SK-N-SH treated with all-trans-retinoic acid at 6 μM for 48 hours (cell line): ENCODE results near the gene DBF4.
"Not testable (repeated sequence)": the region's sequence is repeated elsewhere in the genome, so short reads cannot be mapped to it uniquely, and the experiment has no call there.

Experiments
- ATAC-seq: fragments of 200-7000 bp; cut with Tn5 transposase; 3 replicates; pipeline ENCODE4 v1.9.1; 2020; ENCODE audit warnings: mild to moderate bottlenecking, moderate library complexity
- ARNTL ChIP-seq: fragments of 450-650 bp; formaldehyde crosslinking; IDR thresholded peaks from 2 replicates; pipeline ENCODE4 v1.5.0; 2020; ENCODE audit warnings: low read depth, mild to moderate bottlenecking, moderate library complexity, borderline replicate concordance
- BACH2 ChIP-seq: fragments of 250-450 bp; sonication (Bioruptor Pico); IDR thresholded peaks from 2 replicates; pipeline ENCODE4 v1.9.0; 2021; ENCODE audit warnings: mild to moderate bottlenecking, borderline replicate concordance
- CSDC2 ChIP-seq: fragments of 250-450 bp; sonication (Bioruptor Pico); IDR thresholded peaks from 2 replicates; pipeline ENCODE4 v1.5.0; 2020; ENCODE audit warnings: mild to moderate bottlenecking, moderate library complexity
- ESRRG ChIP-seq: fragments of 250-450 bp; sonication (Bioruptor Pico); IDR thresholded peaks from 2 replicates; pipeline ENCODE4 v1.6.1; 2021; ENCODE audit warnings: mild to moderate bottlenecking
- GLIS3 ChIP-seq: fragments of 250-450 bp; sonication (Bioruptor Pico); IDR thresholded peaks from 2 replicates; pipeline ENCODE4 v1.5.0; 2020; ENCODE audit warnings: mild to moderate bottlenecking, moderate library complexity
- ISL1 ChIP-seq: fragments of 250-450 bp; sonication (Bioruptor Pico); IDR thresholded peaks from 2 replicates; pipeline ENCODE4 v2.1.2; 2022; ENCODE audit warnings: mild to moderate bottlenecking, moderate library complexity
- OSR1 ChIP-seq: fragments of 250-450 bp; sonication (Bioruptor Pico); IDR thresholded peaks from 2 replicates; pipeline ENCODE4 v1.8.0; 2022; ENCODE audit warnings: moderate library complexity, mild to moderate bottlenecking, inconsistent platforms
- PPARA ChIP-seq: fragments of 250-450 bp; sonication (Bioruptor Pico); IDR thresholded peaks from 2 replicates; pipeline ENCODE4 v1.5.0; 2020; ENCODE audit warnings: mild to moderate bottlenecking, borderline replicate concordance
- RARB ChIP-seq: fragments of 250-450 bp; sonication (Bioruptor Pico); IDR thresholded peaks from 2 replicates; pipeline ENCODE4 v1.8.0; 2021; ENCODE audit warnings: mild to moderate bottlenecking, moderate library complexity
- SNAI2 ChIP-seq: fragments of 250-450 bp; sonication (Bioruptor Pico); IDR thresholded peaks from 2 replicates; pipeline ENCODE4 v1.5.0; 2020; ENCODE audit warnings: mild to moderate bottlenecking, moderate library complexity
- TCF4 ChIP-seq: fragments of 250-450 bp; sonication (Bioruptor Pico); IDR thresholded peaks from 2 replicates; pipeline ENCODE4 v1.8.0; 2021; ENCODE audit warnings: mild to moderate bottlenecking, moderate library complexity, borderline replicate concordance
- TOX ChIP-seq: fragments of 250-450 bp; sonication (Bioruptor Pico); IDR thresholded peaks from 2 replicates; pipeline ENCODE4 v1.8.0; 2021; ENCODE audit warnings: mild to moderate bottlenecking, moderate library complexity, borderline replicate concordance
- TSHZ2 ChIP-seq: fragments of 250-450 bp; sonication (Bioruptor Pico); IDR thresholded peaks from 2 replicates; pipeline ENCODE4 v1.5.0; 2020; ENCODE audit warnings: mild to moderate bottlenecking, moderate library complexity
- ZC3H10 ChIP-seq: fragments of 250-450 bp; sonication (Bioruptor Pico); IDR thresholded peaks from 2 replicates; pipeline ENCODE4 v1.5.1; 2021; ENCODE audit warnings: mild to moderate bottlenecking, moderate library complexity
- ZFP3 ChIP-seq: fragments of 250-450 bp; sonication (Bioruptor Pico); IDR thresholded peaks from 2 replicates; pipeline ENCODE4 v1.5.0; 2020; ENCODE audit warnings: mild to moderate bottlenecking, moderate library complexity
- ZFP30 ChIP-seq: fragments of 450-650 bp; formaldehyde crosslinking; IDR thresholded peaks from 2 replicates; pipeline ENCODE4 v1.5.0; 2022; ENCODE audit warnings: mild to moderate bottlenecking, moderate library complexity
- ZNF565 ChIP-seq: fragments of 450-650 bp; formaldehyde crosslinking; conservative IDR thresholded peaks from 2 replicates; pipeline ENCODE4 v1.5.0; 2020; ENCODE audit warnings: low read depth, mild to moderate bottlenecking, moderate library complexity
- ZNF70 ChIP-seq: fragments of 450-650 bp; formaldehyde crosslinking; IDR thresholded peaks from 2 replicates; pipeline ENCODE4 v1.5.0; 2020; ENCODE audit warnings: mild to moderate bottlenecking, moderate library complexity
- ZNF8 ChIP-seq: fragments of 450-650 bp; formaldehyde crosslinking; IDR thresholded peaks from 2 replicates; pipeline ENCODE4 v1.5.0; 2020; ENCODE audit warnings: mild to moderate bottlenecking, moderate library complexity
- TF ChIP-seq, protein P1 (sequence below): fragments of 250-450 bp; sonication (Bioruptor Pico); IDR thresholded peaks from 2 replicates; pipeline ENCODE4 v1.8.0; 2021; ENCODE audit warnings: low read depth, mild to moderate bottlenecking, moderate library complexity, borderline replicate concordance
- TF ChIP-seq, protein P2 (sequence below): fragments of 250-450 bp; sonication (Bioruptor Pico); IDR thresholded peaks from 2 replicates; pipeline ENCODE4 v1.5.1; 2020; ENCODE audit warnings: low read depth, mild to moderate bottlenecking, moderate library complexity

DBF4 gene

GRCh38 chr7:87866089-87866488 lies 10.2 kb upstream of the DBF4 start:
- no peak for ATAC-seq
- TF ChIP-seq TOX (CRISPR knock-in tag) (no peak), GLIS3 (no peak), CSDC2 (CRISPR knock-in tag) (no peak), BACH2 (CRISPR knock-in tag) (no peak), ZFP30 (no peak), ZNF565 (no peak), RARB (no peak), ISL1 (no peak), ZNF70 (CRISPR knock-in tag) (no peak), ZNF8 (CRISPR knock-in tag) (no peak), TSHZ2 (CRISPR knock-in tag) (no peak)

DNA sequence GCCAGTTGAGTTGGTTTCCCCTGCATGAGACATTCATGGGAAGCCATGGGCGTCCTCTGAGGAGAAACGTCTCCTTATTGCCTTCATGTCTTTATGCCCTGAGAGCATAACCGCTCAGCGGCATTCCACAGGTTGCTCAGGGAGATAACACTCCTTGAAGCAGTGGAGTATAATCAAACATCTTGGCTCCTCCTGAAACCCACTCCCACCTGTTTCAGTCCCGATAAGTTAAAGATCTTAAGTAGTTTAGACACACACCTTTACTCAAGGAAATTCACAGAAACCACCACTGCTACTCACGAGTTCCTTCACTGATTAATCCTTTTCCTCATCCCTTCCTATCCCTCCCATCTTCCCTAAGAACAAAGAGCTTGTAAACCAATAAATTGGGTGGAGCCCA lies 9.8 kb upstream of the DBF4 start:
- not testable (repeated sequence) for ATAC-seq

- no peak for ATAC-seq
- TF ChIP-seq ESRRG: no peak
- TF ChIP-seq ISL1: no peak
- TF ChIP-seq ZC3H10 (CRISPR knock-in tag): no peak
- no peak for TF ChIP-seq CSDC2 (CRISPR knock-in tag)
- TF ChIP-seq SNAI2 (CRISPR knock-in tag): no peak
- TF ChIP-seq ZFP30: no peak
- TF ChIP-seq PPARA (CRISPR knock-in tag): no peak
- no peak for TF ChIP-seq TOX (CRISPR knock-in tag)
- TF ChIP-seq BACH2 (CRISPR knock-in tag): no peak
- TF ChIP-seq, protein P1, sequence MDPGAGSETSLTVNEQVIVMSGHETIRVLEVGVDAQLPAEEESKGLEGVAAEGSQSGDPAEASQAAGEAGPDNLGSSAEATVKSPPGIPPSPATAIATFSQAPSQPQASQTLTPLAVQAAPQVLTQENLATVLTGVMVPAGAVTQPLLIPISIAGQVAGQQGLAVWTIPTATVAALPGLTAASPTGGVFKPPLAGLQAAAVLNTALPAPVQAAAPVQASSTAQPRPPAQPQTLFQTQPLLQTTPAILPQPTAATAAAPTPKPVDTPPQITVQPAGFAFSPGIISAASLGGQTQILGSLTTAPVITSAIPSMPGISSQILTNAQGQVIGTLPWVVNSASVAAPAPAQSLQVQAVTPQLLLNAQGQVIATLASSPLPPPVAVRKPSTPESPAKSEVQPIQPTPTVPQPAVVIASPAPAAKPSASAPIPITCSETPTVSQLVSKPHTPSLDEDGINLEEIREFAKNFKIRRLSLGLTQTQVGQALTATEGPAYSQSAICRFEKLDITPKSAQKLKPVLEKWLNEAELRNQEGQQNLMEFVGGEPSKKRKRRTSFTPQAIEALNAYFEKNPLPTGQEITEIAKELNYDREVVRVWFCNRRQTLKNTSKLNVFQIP: no peak
- TF ChIP-seq OSR1 (CRISPR knock-in tag): no peak
- TF ChIP-seq TCF4 (CRISPR knock-in tag): no peak
- TF ChIP-seq ZNF565: no peak
- no peak for TF ChIP-seq ARNTL (CRISPR knock-in tag)
- no peak for TF ChIP-seq ZNF70 (CRISPR knock-in tag)
These were observed 5.8 kb upstream of the DBF4 start for GRCh38 chr7:87870471-87870870.

DNA sequence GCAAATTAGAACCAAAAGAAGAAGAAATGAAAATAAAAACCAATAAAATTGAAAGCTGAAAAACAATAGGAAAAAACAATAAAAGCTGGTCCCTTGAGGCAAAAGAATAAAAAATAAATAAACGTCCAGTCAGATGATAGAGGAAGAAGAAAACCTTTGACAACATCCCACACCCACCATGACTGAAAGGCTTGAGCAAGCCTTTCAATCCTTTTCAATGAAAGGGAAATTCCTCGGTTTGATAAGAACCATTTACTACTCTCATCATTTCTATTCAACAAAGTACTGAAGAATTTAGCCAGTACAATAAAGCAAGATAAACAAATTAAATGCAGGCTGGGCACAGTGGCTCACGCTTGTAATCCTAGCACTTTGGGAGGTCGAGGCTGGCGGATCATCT lies 3.9 kb upstream of the DBF4 start:
- ATAC-seq: no peak
- no peak for TF ChIP-seq ZC3H10 (CRISPR knock-in tag)
- TF ChIP-seq ESRRG: no peak
- no peak for TF ChIP-seq TSHZ2 (CRISPR knock-in tag)
- TF ChIP-seq TCF4 (CRISPR knock-in tag): no peak
- TF ChIP-seq OSR1 (CRISPR knock-in tag): no peak
- no peak for TF ChIP-seq ZFP3 (CRISPR knock-in tag)
- TF ChIP-seq GLIS3: no peak
- no peak for TF ChIP-seq ZNF8 (CRISPR knock-in tag)
- no peak for TF ChIP-seq TOX (CRISPR knock-in tag)
- TF ChIP-seq SNAI2 (CRISPR knock-in tag): no peak
- TF ChIP-seq ZFP30: no peak
- TF ChIP-seq ZNF565: no peak
- no peak for TF ChIP-seq RARB
- TF ChIP-seq, protein P2, sequence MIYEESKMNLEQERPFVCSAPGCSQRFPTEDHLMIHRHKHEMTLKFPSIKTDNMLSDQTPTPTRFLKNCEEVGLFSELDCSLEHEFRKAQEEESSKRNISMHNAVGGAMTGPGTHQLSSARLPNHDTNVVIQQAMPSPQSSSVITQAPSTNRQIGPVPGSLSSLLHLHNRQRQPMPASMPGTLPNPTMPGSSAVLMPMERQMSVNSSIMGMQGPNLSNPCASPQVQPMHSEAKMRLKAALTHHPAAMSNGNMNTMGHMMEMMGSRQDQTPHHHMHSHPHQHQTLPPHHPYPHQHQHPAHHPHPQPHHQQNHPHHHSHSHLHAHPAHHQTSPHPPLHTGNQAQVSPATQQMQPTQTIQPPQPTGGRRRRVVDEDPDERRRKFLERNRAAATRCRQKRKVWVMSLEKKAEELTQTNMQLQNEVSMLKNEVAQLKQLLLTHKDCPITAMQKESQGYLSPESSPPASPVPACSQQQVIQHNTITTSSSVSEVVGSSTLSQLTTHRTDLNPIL (CRISPR knock-in tag): no peak
- no peak for TF ChIP-seq CSDC2 (CRISPR knock-in tag)

GRCh38 chr7:87873328-87873727 lies 3.0 kb upstream of the DBF4 start:
- not testable (repeated sequence) for ATAC-seq
